A673 (cell line): Measurements from ENCODE around the gene SEMA3A.

Source experiments
- EZH2 ChIP-seq: fragments of 200-600 bp; sonication (generic); IDR thresholded peaks from 2 replicates; pipeline ENCODE4 v1.6.1; 2017; ENCODE audit warnings: borderline replicate concordance, low read depth, mild to moderate bottlenecking, mixed read lengths, antibody characterized with exemption, low read length; ENCODE audit not compliant: poor library complexity, severe bottlenecking
- TF ChIP-seq, protein P1 (sequence below): fragments of 300-800, 200-600 bp; sonication (generic); conservative IDR thresholded peaks from 2 replicates; pipeline ENCODE4 v1.5.1; 2017; ENCODE audit warnings: low read depth, mild to moderate bottlenecking, antibody characterized with exemption, low read length, moderate library complexity, mixed read lengths

DNA sequence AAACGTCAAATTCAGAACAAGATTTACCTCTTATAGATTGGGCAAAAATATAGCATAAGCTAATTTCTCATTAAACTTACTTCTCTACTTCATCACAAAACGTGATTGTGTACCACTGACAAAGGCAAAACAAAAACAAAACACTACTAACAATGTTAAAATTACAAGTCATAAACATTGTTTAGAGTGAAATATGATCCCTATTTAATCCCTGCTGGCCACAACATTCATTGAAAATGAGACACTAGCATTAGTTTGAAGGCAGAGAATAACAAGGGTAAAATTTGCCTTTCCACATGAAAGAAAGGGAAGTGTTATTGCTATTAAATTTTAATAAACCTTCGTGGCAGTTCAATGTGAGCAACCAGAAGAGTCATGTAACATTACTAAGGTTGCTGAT is 45.0 kb downstream of the SEMA3A start:
- TF ChIP-seq, protein P1, sequence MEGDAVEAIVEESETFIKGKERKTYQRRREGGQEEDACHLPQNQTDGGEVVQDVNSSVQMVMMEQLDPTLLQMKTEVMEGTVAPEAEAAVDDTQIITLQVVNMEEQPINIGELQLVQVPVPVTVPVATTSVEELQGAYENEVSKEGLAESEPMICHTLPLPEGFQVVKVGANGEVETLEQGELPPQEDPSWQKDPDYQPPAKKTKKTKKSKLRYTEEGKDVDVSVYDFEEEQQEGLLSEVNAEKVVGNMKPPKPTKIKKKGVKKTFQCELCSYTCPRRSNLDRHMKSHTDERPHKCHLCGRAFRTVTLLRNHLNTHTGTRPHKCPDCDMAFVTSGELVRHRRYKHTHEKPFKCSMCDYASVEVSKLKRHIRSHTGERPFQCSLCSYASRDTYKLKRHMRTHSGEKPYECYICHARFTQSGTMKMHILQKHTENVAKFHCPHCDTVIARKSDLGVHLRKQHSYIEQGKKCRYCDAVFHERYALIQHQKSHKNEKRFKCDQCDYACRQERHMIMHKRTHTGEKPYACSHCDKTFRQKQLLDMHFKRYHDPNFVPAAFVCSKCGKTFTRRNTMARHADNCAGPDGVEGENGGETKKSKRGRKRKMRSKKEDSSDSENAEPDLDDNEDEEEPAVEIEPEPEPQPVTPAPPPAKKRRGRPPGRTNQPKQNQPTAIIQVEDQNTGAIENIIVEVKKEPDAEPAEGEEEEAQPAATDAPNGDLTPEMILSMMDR = no peak
- no peak for TF ChIP-seq EZH2
